MM.1S (cell line): ENCODE measurements around the gene PPP1R17.

Source experiments
- DNase-seq: peaks from one replicate; pipeline ENCODE4 v3.0.0-alpha.2; 2015
- H2AFZ ChIP-seq: fragments of 300-600 bp; sonication (generic); 2 replicates; pipeline ENCODE4 v1.6.0; 2016; ENCODE audit warnings: antibody characterized with exemption, low read length
- H3F3A ChIP-seq: fragments of 300-600 bp; sonication (generic); 2 replicates; pipeline ENCODE4 v1.6.1; 2016; ENCODE audit warnings: mild to moderate bottlenecking, antibody characterized with exemption, low read length, moderate library complexity, mixed read lengths; ENCODE audit not compliant: insufficient read depth
- H3K27ac ChIP-seq: fragments of 300-600 bp; sonication (generic); 2 replicates; pipeline ENCODE4 v1.5.1; 2016; ENCODE audit warnings: mild to moderate bottlenecking, low read length
- H3K27me3 ChIP-seq: fragments of 300-600 bp; sonication (generic); replicated peaks from 2 replicates; pipeline ENCODE4 v1.6.0; 2016; ENCODE audit warnings: low read length; ENCODE audit not compliant: insufficient read depth
- H3K36me3 ChIP-seq: fragments of 300-600 bp; sonication (generic); replicated peaks from 2 replicates; pipeline ENCODE4 v1.6.1; 2016; ENCODE audit warnings: mild to moderate bottlenecking, low read length, mixed read lengths; ENCODE audit not compliant: insufficient read depth
- H3K4me1 ChIP-seq: fragments of 300-600 bp; sonication (generic); 2 replicates; pipeline ENCODE4 v1.6.1; 2016; ENCODE audit warnings: low read length, mixed read lengths
- H3K4me2 ChIP-seq: fragments of 300-600 bp; sonication (generic); 2 replicates; pipeline ENCODE4 v1.6.0; 2016; ENCODE audit warnings: low read depth, low read length
- H3K4me3 ChIP-seq: fragments of 300-600 bp; sonication (generic); 2 replicates; pipeline ENCODE4 v1.5.1; 2016; ENCODE audit warnings: low read length, mixed read lengths
- H3K79me2 ChIP-seq: fragments of 300-600 bp; sonication (generic); 2 replicates; pipeline ENCODE4 v1.6.1; 2016; ENCODE audit warnings: mixed run types, low read length, mixed read lengths
- H3K9ac ChIP-seq: fragments of 300-600 bp; sonication (generic); 2 replicates; pipeline ENCODE4 v1.6.1; 2016; ENCODE audit warnings: low read length, mixed read lengths
- H3K9me2 ChIP-seq: fragments of 300-600 bp; sonication (generic); replicated peaks from 2 replicates; pipeline ENCODE4 v1.6.1; 2016; ENCODE audit warnings: mild to moderate bottlenecking, low read length, mixed read lengths; ENCODE audit not compliant: insufficient read depth
- H3K9me3 ChIP-seq: fragments of 300-600 bp; sonication (generic); replicated peaks from 2 replicates; pipeline ENCODE4 v1.6.1; 2016; ENCODE audit warnings: mild to moderate bottlenecking, low read length, mixed read lengths; ENCODE audit not compliant: insufficient read depth
- H4K20me1 ChIP-seq: fragments of 300-600 bp; sonication (generic); 2 replicates; pipeline ENCODE4 v1.6.1; 2016; ENCODE audit warnings: mild to moderate bottlenecking, low read length, moderate library complexity, mixed read lengths; ENCODE audit not compliant: insufficient read depth
- EZH2 ChIP-seq: fragments of 300-600 bp; sonication (generic); optimal IDR thresholded peaks from 2 replicates; pipeline ENCODE3; 2017; ENCODE audit warnings: low read depth, mild to moderate bottlenecking, antibody characterized with exemption, low read length, mixed read lengths
- EZH2phosphoT487 ChIP-seq: fragments of 300-600 bp; sonication (generic); IDR thresholded peaks from 2 replicates; pipeline ENCODE4 v1.6.1; 2018; ENCODE audit warnings: antibody characterized with exemption, low read length
- TF ChIP-seq, protein P1 (sequence below): fragments of 300-600 bp; sonication (generic); IDR thresholded peaks from 2 replicates; pipeline ENCODE4 v1.5.1; 2016; ENCODE audit warnings: antibody characterized with exemption, low read length, mixed read lengths

The PPP1R17 gene

DNA sequence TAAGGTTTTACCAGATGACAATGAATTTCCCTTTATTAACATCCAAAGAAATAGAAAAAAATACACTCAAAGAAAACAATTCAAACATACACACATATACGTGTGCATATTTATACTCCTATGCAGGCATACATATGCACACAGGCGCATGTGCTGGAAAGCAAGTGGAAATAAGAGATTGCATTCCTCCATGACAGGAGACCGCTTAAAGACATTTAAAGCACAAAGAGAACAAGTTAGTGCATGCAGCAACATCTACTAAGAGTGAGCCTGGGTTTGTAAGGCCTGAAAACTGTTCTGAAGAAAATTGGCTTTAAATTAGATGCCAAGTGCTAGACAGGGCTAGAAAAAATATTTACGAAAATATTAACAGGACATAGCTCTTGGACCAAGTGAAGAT, 40.1 kb upstream of the PPP1R17 start:
- Histone ChIP-seq H3K4me2 (no peak overlapping the region), H3K36me3 (no peaks in the 10 kb centered on the region), H3K27me3 (no peaks in the 10 kb centered on the region), H2AFZ (no peak overlapping the region), H3K9me2 (no peaks in the 10 kb centered on the region), H3K9ac (no peak overlapping the region), H3K27ac (no peak overlapping the region), H3K79me2 (no peaks in the 10 kb centered on the region), H3K9me3 (no peaks in the 10 kb centered on the region), H3K4me3 (no peak overlapping the region), H3K4me1 (no peaks in the 10 kb centered on the region), H3F3A (no peaks in the 10 kb centered on the region), H4K20me1 (no peaks in the 10 kb centered on the region)
- DNase-seq = no peak
- TF ChIP-seq EZH2phosphoT487 (no peak), EZH2 (no peak)
- TF ChIP-seq, protein P1, sequence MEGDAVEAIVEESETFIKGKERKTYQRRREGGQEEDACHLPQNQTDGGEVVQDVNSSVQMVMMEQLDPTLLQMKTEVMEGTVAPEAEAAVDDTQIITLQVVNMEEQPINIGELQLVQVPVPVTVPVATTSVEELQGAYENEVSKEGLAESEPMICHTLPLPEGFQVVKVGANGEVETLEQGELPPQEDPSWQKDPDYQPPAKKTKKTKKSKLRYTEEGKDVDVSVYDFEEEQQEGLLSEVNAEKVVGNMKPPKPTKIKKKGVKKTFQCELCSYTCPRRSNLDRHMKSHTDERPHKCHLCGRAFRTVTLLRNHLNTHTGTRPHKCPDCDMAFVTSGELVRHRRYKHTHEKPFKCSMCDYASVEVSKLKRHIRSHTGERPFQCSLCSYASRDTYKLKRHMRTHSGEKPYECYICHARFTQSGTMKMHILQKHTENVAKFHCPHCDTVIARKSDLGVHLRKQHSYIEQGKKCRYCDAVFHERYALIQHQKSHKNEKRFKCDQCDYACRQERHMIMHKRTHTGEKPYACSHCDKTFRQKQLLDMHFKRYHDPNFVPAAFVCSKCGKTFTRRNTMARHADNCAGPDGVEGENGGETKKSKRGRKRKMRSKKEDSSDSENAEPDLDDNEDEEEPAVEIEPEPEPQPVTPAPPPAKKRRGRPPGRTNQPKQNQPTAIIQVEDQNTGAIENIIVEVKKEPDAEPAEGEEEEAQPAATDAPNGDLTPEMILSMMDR = no peak

DNA sequence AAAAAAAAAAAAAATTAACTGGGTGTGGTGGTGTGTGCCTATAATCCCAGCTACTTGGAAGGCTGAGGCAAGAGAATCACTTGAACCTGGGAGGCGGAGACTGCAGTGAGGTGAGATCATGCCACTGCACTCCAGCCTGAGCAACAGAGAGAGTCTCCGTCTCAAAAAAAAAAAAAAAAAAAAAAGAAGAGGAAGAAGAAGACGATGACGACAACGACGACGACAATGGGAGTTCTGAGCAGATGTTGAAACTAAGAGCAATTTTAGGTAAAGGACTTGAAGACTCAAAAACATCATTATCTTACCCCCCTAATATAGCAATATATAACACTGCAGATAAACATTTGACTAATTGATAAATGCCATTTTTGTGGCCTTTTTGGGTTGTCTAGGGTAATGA, 39.5 kb upstream of the PPP1R17 start:
- no peak overlapping the region for H3K9ac ChIP-seq
- no peak for TF ChIP-seq EZH2
- TF ChIP-seq, protein P1 = no peak
- no peak for TF ChIP-seq EZH2phosphoT487
- H3K4me3 ChIP-seq = no peak overlapping the region
- no peak overlapping the region for H3K27ac ChIP-seq
- no peak overlapping the region for H3K4me2 ChIP-seq
- H3F3A ChIP-seq = no peaks in the 10 kb centered on the region
- H3K79me2 ChIP-seq = no peaks in the 10 kb centered on the region
- H2AFZ ChIP-seq = no peak overlapping the region
- no peaks in the 10 kb centered on the region for H3K9me2 ChIP-seq
- DNase-seq = no peak
- H3K36me3 ChIP-seq = no peaks in the 10 kb centered on the region
- H4K20me1 ChIP-seq = no peaks in the 10 kb centered on the region
- H3K4me1 ChIP-seq = no peaks in the 10 kb centered on the region
- H3K9me3 ChIP-seq = no peaks in the 10 kb centered on the region
- no peaks in the 10 kb centered on the region for H3K27me3 ChIP-seq

DNA sequence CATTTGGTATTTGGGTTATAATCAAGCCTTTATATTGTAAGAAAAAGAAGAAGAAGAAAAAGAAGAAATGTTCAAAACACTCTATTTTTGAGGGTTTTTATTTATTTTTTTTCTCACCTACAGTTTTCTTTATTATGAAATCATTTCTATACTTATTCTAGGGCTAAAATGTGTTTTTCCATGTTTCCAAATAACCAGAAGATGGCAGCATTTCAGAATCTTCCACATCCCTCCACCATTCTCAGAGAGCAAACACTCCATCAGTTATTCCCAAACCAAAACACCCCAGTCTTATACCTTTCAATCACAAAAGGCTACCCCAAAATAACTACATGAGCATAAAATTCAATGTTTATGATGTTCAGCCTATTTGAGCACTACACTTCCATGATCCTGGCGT, 38.7 kb upstream of the PPP1R17 start:
- Histone ChIP-seq H3K4me2 (no peak overlapping the region), H3K4me1 (no peaks in the 10 kb centered on the region), H3K27me3 (no peaks in the 10 kb centered on the region), H3K4me3 (no peak overlapping the region), H3K79me2 (no peaks in the 10 kb centered on the region), H3K9me3 (no peaks in the 10 kb centered on the region), H3K27ac (no peak overlapping the region), H3K9ac (no peak overlapping the region), H2AFZ (no peak overlapping the region), H3F3A (no peaks in the 10 kb centered on the region), H3K9me2 (no peaks in the 10 kb centered on the region), H4K20me1 (no peaks in the 10 kb centered on the region), H3K36me3 (no peaks in the 10 kb centered on the region)
- DNase-seq = no peak
- no peak for TF ChIP-seq EZH2phosphoT487
- TF ChIP-seq, protein P1 = peak; percentile 22
